Testis (tissue), 3 donors: ENCODE measurements around the gene WDR47. TPM values are rescaled to one million over a fixed set of nuclear protein-coding genes. Genes with fewer than 3 reads are reported as not detected.
A peak's percentile ranks its signal among the peaks of the same experiment; 100 is the strongest.

ENCODE experiments used
- DNase-seq: peaks from one replicate; pipeline ENCODE4 v3.0.0-alpha.2; 2019
- H3K27ac ChIP-seq, 2 donors: fragments of 200-600 bp; sonication (generic); one replicate each; pipeline ENCODE4 v1.5.1; 2019
- H3K27me3 ChIP-seq: fragments of 200-600 bp; sonication (generic); one replicate; pipeline ENCODE4 v1.5.1; 2019
- H3K36me3 ChIP-seq: fragments of 200-600 bp; sonication (generic); one replicate; pipeline ENCODE4 v1.5.1; 2017; ENCODE audit warnings: low read depth; ENCODE audit errors: missing control alignments
- H3K4me1 ChIP-seq: fragments of 200-600 bp; sonication (generic); one replicate; pipeline ENCODE4 v1.5.1; 2019
- H3K4me3 ChIP-seq, 2 donors: fragments of 200-600 bp; sonication (generic); one replicate each; pipeline ENCODE4 v1.5.1; 2017 to 2019
- H3K9me3 ChIP-seq: fragments of 200-600 bp; sonication (generic); one replicate; pipeline ENCODE4 v1.5.1; 2017
- POLR2A ChIP-seq: fragments of 450-650 bp; IDR thresholded peaks from one replicate; pipeline ENCODE4 v1.6.1; 2017; ENCODE audit warnings: antibody characterized with exemption, mild to moderate bottlenecking, moderate library complexity
- WGBS, 2 donors: methylation state at CpG; one replicate each; pipeline ENCODE4 v1.1.5; 2018; 5-methylcytosine and 5-hydroxymethylcytosine counted together
- intact Hi-C: fragments of 100-400 bp; cut with DNase I; formaldehyde crosslinking; loops from one replicate; pipeline ENCODE4 v1.15.1; 2023; ENCODE audit warnings: low total_unique reads
- polyA plus RNA-seq: library from polyadenylated mRNA; stranded (reverse); fragments of 350-450 nt; fragmentation: Illumina TruSeq; extraction: RNeasy Lipid Tissue Mini Kit (QIAGEN cat#74804); gene quantifications from one replicate; pipeline ENCODE4 v1.2.3, GENCODE V29; 2014; ENCODE audit warnings: low read depth, low replicate concordance; ENCODE audit not compliant: insufficient read depth
- total RNA-seq, 2 donors: library from RNA; depleted of rRNA; stranded (reverse); fragments of >200 nt; gene quantifications; one replicate each; pipeline ENCODE4 v1.2.3, GENCODE V29; 2016
- TF ChIP-seq, protein P1 (sequence below), 3 experiments: fragments of 450-650 bp in 2 of 3; fragments of 200-600 bp in 1 of 3; sonication (generic) in 1 of 3; IDR thresholded peaks; one replicate each; pipeline ENCODE4 v1.5.1; 2016 to 2019; ENCODE audit warnings: antibody characterized with exemption in 3 of 3, mild to moderate bottlenecking in 2 of 3, moderate library complexity in 1 of 3

Gene WDR47
- total and polyA plus RNA-seq, 3 donors from 2014 or later: 34.7 to 40.5 (median 40.4) TPM

DNA sequence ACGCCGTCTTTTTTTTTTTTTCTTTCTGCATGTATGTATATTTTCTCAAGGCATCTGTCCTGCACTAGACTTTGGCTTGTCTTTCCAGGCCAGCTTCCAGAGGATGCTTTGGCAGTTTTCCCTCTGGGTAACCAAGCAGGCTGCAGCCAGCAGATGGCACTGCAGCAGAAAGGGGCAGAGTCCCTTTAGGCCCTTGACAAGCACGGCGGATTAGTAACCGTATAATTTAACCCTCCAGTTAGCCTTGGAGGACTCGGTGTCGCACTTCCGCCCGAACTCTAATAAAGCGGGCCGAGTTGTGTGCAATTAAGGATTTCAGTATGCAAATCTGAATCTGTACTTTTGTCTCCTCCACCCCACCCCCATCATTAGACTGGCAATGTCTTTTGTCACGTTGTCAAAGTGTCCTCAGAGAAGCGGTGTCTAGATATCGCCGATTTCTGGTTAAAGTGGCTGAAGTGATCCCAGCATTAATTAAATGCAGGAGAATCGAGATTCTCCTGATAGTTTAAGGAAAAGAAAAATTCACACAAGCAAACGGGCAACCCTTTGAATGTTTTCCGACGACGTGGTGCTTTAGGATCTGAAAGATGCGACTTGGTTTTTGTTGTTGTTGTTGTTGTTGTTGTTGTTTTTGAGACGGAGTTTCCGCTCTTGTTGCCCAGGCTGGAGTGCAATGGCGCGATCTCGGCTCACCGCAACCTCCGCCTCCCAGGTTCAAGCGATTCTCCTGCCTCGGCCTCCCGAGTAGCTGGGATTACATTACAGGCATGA, 47.5 kb upstream of the WDR47 start:
- intact Hi-C loops: no loop called here
- Histone ChIP-seq H3K36me3 (no peaks in the 10 kb centered on the region), H3K27ac (peak overlapping the region; percentile 96 to 98), H3K9me3 (no peaks in the 10 kb centered on the region), H3K4me1 (peaks cover 14% of the 10 kb centered on the region), H3K27me3 (no peaks in the 10 kb centered on the region), H3K4me3 (peak overlapping the region; percentile 82 to 84)
- no peak for TF ChIP-seq POLR2A
- TF ChIP-seq, protein P1, sequence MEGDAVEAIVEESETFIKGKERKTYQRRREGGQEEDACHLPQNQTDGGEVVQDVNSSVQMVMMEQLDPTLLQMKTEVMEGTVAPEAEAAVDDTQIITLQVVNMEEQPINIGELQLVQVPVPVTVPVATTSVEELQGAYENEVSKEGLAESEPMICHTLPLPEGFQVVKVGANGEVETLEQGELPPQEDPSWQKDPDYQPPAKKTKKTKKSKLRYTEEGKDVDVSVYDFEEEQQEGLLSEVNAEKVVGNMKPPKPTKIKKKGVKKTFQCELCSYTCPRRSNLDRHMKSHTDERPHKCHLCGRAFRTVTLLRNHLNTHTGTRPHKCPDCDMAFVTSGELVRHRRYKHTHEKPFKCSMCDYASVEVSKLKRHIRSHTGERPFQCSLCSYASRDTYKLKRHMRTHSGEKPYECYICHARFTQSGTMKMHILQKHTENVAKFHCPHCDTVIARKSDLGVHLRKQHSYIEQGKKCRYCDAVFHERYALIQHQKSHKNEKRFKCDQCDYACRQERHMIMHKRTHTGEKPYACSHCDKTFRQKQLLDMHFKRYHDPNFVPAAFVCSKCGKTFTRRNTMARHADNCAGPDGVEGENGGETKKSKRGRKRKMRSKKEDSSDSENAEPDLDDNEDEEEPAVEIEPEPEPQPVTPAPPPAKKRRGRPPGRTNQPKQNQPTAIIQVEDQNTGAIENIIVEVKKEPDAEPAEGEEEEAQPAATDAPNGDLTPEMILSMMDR (IDR thresholded peaks at IDR 0.05): peak in 2 of 3 experiments; percentile 44 to 45
- 53 to 56% methylated on average over 31 of the region's 31 CpGs for WGBS, 2 donors
- DNase-seq: peak; percentile 74

DNA sequence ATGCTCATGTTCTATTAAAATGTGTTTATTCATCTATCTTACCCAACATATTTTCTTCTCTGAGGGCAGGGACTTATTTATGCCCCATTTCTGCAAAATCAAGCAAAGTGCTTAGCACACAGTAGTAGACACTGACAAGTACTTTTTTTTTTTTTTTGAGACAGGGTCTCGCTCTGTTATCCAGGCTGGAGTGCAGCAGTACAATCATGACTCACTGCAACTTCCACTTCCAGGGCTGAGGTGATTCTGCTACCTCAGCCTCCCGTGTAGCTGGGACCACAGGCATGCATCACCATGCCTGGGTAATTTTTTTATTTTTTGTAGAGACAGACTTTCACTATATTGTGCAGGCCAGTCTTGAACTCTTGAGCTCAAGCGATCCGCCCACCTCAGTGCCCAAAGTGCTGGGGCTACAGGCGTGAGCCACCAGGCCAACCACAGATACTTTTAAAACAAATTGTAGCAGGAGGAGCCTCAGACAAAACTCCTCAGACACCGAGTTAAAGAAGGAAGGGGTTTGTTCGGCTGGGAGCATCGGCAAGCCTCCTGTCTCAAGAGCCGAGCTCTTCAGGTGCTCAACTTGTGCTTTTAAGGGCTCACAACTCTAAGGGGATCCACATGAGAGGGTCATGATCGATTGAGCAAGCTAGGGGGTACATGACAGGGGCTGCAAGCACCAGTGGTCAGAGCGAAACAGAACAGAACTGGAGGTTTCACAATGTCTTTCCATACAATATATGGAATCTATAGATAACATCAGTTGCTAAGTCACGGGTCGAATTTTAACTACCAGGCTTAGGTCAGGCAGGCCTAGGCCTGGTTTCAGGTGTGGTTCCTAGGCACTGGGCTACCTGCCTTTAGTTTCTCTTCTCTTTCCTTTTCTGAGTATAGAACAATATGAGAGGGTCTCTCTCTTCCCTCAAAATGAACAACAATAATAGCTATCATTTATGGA, 42.9 kb upstream of the WDR47 start:
- H3K4me3 ChIP-seq: no peak overlapping the region
- TF ChIP-seq POLR2A: no peak
- TF ChIP-seq, protein P1 (IDR thresholded peaks at IDR 0.05): no peak
- H3K27me3 ChIP-seq: no peaks in the 10 kb centered on the region
- WGBS, 2 donors: 84 to 86% methylated on average over 13 of the region's 13 CpGs
- no peaks in the 10 kb centered on the region for H3K36me3 ChIP-seq
- no peaks in the 10 kb centered on the region for H3K9me3 ChIP-seq
- intact Hi-C loops: no loop called here
- H3K4me1 ChIP-seq: peaks cover 3% of the 10 kb centered on the region
- DNase-seq: no peak
- no peak overlapping the region for H3K27ac ChIP-seq

DNA sequence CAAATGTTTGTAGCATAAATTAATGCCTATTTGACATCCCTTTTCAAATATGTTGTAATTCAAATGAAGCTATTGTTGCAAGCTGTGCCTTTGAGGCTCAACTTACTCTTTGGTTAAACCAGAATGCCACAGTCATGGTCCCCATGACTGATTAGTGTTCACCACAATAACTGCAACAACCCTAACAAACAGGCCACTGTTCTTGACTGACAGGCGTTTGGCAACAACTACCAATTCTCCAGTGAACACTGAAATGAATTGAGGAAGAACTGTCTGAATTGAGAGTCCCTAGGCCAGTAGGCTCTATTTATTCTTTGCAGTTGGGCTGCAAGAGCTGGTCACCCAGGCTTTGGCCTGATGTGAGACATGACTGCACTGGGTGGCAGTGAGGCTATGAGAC, 42.0 kb upstream of the WDR47 start:
- H3K9me3 ChIP-seq: no peaks in the 10 kb centered on the region
- no peaks in the 10 kb centered on the region for H3K27me3 ChIP-seq
- no peak overlapping the region for H3K27ac ChIP-seq
- intact Hi-C loops: no loop called here
- H3K36me3 ChIP-seq: no peaks in the 10 kb centered on the region
- TF ChIP-seq POLR2A: no peak
- TF ChIP-seq, protein P1 (IDR thresholded peaks at IDR 0.05): no peak
- 29 to 75% methylated on average over 1 of the region's 1 CpG for WGBS, 2 donors
- no peak overlapping the region for H3K4me3 ChIP-seq
- H3K4me1 ChIP-seq: peaks cover 3% of the 10 kb centered on the region
- no peak for DNase-seq

DNA sequence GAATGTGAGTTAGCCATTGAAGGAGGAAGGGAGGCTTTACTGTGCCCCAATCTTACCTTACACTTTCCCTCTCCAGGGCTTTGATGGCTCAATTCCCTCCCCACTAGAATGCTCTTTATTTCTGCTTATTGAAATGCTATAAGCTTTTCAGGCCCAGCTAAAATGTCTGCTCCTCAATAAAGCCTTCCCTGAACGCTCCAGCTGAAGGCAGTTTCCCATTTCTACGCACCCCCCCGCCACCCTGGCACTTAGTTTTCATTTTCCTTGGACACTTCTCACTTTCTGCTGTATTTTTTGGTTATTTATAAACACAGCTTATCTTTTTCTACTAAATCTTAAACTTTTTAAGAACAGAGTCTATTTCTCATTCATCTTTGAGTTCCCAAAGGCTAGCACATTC, 41.6 kb upstream of the WDR47 start:
- H3K4me1 ChIP-seq: peaks cover 3% of the 10 kb centered on the region
- H3K4me3 ChIP-seq: no peak overlapping the region
- H3K9me3 ChIP-seq: no peaks in the 10 kb centered on the region
- no peaks in the 10 kb centered on the region for H3K36me3 ChIP-seq
- intact Hi-C loops: no loop called here
- H3K27me3 ChIP-seq: no peaks in the 10 kb centered on the region
- no peak for DNase-seq
- 84 to 85% methylated on average over 3 of the region's 3 CpGs for WGBS, 2 donors
- no peak overlapping the region for H3K27ac ChIP-seq
- TF ChIP-seq POLR2A: no peak
- TF ChIP-seq, protein P1 (IDR thresholded peaks at IDR 0.05): no peak
